ENCODE data around the gene CTDSP2.
"Not testable (repeated sequence)": the region's sequence is repeated elsewhere in the genome, so short reads cannot be mapped to it uniquely, and the experiment has no call there.

Gene CTDSP2

DNA sequence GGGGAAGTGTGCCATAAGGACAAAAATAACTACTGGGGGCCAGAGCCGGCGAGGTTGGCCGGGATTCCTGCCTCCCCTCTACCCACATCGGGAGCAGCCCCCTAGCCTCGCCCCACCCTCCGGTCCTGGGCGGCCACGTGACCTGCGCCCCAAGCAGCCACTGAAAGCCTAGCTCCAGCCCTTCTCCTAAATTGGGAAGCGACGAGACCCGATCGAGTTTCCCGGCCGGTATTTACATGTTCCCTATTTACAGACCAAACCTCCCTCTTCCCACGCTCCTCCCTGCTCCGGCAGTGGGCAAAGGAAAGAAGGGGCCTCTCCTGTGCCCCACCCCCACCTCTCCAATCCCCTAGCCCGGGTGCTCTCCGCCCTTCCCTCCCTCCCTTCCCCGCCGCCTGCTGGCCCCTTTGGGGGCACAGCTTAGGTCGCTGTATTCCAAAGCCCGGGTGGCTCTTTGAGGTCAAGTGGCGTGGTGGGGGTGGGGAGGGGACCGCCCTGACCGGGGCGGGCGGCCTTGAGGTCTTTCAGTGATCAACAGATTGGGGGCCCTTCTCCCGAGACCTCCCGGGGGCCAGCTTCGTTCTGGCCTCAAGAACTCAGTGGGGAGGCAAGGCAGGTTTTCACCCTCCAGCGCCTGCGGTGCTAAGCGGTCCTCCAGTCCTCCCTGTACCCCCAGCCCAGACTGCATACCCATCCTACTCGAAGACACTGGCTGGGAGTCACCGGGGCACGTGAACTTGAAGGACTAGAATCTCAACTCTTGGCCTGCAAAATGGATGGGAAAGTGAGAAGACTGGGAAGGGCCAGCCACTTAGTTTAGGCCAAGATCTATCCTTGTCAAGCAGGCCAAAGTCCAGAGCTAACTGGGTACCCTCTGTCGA, 6.3 kb upstream of the CTDSP2 start:
- DNase-seq (ENCODE audit: low read depth) = no peak

DNA sequence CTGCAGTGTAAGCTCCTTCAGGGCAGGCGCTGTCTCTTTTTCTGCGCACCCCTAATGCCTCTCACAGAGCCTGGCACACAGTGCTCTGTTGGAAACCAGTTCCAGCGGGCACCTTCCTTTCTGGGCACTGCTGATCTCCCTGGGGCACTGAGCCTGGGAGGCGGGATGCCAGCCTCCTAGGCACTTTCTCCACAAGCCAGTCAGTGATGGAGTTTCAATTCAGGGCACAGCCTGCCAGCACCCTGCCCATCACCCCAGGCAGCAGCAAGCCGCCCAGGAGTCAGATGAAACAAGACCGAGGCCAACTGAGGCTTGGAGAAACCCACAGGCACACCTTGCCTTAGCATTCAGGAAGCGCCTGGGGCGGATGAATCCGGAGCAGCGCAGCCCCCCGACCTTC, 5.7 kb upstream of the CTDSP2 start:
- DNase-seq (ENCODE audit: low read depth) = no peak

DNA sequence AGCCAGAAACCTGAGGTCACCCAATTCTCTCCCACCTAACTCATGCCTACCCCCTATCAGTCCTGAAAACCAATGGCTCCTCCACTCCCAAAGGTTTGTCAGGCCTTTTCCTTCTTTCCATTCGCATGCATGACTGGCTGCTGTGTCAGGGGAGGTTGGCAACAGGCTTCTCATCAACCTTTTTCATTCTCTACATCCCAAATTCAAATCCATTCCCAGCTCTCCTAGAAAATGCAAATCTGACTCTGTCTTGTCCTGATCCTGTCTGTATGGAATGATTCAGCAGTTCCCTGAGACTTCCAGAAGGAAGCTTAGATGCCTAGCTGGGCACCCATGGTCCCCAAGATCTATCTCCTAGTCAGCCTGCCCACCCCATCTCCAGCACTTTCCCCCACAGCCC, 5.0 kb upstream of the CTDSP2 start:
- DNase-seq (ENCODE audit: low read depth) = no peak

DNA sequence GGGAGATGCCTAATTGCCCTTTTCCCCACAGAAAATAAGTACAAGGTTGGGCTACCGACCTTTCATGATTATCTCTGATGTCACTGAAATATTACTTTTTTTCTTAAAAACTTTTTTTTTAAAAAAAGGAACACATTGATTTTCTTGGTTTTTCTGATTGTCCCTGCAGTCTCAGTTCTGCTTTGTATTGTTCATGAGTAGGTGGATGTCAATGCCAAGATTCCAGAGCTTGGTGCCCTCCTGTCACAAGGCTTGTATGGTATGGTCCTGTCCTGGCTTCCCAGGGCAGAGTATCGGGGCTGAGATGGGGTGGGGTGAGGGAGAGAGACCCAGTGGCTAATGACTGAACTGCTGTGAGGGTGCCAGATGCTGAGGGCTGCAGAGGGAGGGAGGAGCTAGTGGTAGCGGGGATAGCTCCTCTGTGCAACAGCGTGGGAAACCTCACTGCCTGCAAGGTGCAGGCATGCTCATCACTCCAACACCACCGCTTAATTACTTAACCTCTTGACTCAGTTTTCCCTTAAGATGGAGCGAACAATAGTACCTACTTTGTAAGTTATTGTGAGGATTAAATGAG, 4.4 kb upstream of the CTDSP2 start:
- DNase-seq (ENCODE audit: low read depth) = no peak

DNA sequence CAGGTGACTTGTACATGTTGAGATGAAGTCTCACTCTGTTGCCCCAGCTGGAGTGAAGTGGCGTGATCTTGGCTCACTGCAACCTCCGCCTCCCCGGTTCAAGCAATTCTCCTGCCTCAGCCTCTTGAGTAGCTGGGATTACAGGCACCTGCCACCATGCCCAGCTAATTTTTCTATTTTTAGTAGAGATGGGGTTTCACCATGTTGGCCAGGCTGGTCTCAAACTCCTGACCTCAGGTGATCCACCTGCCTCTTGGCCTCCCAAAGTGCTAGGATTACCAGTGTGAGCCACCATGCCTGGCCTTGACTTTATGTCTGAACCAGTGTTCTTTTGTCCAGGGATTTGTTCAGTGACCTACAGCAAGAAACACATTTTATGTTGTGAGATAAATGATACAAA, 2.9 kb upstream of the CTDSP2 start:
- DNase-seq (ENCODE audit: low read depth) = not testable (repeated sequence)

DNA sequence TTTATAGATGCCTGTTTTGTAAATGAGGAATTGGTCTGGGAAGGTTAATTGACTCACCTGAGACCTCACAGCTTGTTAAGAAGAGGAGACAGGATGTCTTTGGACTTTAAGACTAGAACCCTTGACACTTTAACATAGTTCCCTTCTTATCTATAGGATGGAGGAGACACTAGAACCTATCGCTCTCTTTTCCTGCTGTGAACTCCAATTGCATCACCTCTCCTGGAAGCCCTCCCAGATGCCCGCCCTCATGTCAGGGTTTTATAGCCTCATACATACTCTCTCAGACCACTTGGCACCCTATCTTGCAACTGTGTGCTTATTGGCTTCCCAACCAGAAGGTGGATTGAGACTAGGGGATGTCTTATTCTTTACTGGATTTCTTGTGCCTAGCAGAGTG, 2.5 kb upstream of the CTDSP2 start:
- DNase-seq (ENCODE audit: low read depth) = no peak

DNA sequence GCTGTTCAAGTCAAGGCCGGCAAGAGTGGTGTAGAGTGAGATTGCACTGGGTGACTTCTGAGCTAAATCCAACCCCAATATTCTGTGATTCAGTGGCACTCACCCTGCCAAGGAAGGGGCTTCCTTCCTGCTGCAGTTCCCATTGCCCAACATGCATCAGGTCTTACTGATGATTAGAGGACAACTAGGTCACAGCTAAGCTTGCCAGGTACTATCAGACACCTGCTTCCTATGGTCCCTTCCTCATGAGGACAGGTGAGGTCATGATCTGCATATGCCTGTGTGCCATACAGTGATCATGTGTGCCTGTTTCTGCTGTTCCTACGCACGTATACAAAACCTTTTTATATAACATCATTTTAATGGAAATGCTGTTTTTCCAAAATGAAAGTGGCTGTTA, 1.7 kb upstream of the CTDSP2 start:
- DNase-seq (ENCODE audit: low read depth) = no peak

DNA sequence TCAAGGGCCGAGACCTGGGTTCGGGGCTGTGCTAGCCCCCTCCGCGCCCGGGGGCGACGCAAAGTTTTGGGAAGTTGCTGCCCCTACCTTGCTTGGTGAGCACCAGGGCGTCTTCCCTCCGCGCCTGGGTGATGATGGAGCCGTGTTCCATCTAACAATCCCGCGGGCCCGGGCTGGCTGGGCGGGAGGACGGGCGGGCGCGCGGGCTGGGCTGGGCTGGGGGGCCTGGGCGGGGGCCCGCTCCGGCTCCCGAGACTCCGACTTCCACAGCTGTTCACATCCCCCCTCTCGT, 298 bp downstream of the CTDSP2 start:
- DNase-seq (ENCODE audit: low read depth) = no peak

DNA sequence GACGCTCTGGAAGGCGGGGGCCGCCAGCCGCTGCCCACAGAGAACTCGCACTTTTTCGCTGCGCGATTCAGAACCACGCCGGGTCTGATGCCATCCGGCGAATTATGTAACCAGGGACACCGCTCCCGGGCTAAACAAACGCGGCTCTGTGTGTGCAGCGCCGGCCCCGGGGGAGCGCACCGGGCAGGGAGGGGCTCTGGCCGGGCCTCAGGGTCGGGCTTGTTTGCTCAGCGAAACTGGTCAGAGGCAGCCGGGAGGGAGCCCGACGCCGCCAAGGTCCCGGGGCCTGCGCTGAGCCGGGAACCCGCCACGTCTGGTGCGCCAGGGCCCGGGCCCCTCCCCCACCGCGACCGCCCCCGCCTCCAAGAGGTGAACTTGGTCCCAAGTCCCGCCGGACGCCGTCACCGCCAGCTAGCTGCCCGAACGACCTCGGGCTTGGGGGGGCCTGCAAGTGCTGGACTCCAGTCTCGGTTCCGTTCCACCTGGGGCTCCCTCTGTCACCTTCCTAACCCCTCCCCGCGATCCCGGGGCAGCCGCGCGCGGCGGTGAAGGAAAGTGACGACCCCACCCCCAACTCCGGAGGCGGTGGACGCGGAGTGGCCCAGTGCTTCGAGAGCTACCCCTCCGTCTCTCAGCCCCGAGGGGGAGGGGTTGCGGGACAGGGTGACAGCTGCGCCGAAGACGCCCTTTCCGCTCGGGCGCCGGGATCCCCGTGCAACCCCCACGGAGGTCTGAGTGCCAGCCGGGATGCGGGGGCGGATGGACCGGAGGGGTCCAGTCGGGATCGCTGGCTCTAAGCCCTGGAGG, 848 bp downstream of the CTDSP2 start:
- DNase-seq (ENCODE audit: low read depth) = peak; percentile 39

DNA sequence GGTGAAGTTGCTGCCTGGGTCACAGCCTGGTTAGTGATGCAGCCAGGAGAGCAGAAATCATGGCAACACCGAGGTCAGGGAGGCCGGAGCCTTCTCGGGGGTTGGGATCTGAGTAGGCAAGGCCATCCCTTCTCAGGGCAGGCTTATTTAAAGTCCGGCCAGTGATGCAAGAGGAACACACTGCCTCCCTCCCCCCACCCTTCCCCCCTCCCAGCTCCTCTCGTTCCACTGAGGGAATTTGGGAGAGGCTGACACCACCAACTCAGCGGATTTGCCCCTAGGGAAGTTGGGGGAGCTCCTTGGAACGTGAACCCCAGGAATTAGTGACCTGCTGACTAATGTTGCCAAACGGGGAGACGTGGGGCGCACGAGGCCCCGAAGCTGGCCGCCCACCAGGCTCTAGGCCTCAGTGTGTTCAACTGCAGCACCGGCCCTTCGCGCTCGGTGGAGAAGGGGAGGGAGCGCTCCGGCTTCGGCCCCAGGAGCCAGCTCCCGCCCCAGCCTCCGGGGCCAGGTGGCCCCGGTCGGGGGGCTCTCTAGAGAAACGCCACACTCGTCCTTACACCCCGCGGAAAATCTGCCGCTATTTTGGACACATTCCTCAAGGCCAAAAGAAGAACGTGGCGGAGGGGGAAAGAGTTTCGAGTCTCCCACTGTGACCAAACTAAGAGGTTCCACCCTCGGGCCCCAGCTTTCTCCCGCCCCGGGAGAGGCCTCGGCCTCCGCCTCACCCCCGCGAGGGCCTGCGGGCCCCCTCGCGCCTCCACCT, 1.6 kb downstream of the CTDSP2 start:
- no peak for DNase-seq (ENCODE audit: low read depth)

DNA sequence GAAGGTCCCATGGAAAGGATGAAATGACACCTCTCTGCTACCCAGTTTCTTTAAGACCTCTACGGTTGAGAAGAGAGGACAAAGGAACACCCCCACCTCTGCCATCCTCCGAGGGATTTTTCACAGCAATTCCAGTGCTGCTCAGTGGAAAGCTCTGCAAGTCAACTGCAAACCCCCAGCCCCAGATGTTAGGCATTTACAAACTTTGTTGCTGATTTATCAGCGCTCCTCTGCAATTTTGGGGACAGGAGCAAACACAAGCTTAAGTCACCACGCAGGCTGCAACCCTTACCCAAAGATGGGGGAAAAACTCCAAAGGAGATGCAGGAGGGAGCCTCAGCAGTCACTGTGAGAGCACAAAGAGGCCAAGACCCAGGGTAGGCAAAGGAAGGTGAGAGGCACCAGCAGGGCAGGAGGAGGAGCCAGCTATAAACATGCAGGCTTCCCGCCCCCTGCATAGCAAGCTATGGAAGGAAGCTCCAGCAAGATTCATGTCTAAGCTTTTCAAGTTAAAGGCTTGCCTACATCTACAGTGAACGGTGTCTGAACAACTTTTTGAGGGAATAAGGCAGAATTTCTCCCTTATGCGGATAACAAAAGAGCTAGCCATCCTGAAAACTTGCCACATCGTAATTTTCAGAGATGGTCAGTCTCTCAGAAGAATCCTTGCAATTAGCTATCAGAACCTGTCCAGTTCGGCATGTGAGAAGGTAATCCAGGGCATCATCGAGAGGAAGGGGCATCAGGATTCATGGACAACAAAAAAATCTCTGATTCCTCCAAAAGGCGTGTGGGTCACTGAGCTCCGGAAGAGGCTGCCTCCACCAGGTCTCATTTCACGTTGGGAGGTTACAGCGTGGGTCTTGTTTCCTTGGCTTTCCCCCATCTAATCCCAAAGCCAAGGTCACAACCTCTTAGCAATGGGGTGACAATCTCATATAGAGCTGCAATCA, 3.9 kb downstream of the CTDSP2 start:
- DNase-seq (ENCODE audit: low read depth) = no peak

DNA sequence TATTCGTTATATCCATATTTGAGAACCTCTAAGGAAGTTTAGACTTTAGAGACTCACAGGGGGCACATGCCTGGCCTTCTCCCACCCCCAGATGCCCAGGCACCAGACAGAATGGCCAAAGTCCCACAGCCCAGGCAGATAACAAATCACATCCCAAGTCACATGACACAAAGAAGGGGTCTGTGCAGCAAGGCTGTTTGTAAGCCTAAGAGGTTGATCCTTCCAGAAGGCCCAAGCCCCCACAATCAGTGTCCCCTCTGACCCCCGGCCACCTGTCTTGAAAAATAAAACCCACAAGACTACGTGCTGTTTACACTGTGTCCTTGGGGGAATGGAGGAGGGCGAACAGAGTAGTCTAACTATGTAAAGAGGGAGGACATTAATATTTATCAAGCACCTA, 5.1 kb downstream of the CTDSP2 start:
- no peak for DNase-seq (ENCODE audit: low read depth)

DNA sequence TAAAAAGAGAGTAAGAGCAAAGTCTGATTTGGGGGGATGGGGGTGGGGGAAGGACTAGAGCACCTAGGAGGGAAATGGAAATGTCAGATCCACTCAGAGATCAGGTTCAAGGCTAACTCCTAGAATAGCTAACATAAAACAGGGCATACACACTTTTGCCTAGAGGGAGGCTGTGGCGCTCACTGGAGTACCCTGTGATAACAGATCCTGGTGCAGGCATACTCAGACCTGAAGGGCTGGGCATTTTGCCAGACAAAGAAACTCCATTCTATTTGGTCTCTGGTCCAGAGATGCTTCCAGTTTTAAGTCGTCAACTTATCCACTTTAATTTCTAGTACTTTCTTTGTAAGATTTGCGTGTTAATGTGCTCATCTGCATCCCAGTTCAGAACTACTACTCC, 5.8 kb downstream of the CTDSP2 start:
- no peak for DNase-seq (ENCODE audit: low read depth)

DNA sequence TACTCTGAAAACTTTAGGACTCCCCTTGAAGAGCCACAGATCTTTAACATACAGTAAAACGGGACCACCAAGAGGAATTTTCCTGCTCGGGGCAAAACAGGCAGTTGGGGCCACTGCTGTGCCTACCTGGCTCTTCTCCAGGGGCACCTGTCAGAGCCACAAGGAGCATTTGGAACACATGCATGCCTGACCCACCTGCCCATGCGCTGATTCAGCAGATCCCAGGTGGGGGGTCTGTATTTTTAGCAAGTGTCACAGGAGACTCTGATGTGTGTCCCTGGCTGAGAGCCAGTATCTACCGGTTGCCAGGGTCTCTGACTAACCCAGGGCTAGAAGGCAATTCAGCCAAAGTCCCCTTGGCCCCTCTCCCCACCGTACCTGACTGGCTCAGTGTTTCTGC, 6.5 kb downstream of the CTDSP2 start:
- no peak for DNase-seq (ENCODE audit: low read depth)

DNA sequence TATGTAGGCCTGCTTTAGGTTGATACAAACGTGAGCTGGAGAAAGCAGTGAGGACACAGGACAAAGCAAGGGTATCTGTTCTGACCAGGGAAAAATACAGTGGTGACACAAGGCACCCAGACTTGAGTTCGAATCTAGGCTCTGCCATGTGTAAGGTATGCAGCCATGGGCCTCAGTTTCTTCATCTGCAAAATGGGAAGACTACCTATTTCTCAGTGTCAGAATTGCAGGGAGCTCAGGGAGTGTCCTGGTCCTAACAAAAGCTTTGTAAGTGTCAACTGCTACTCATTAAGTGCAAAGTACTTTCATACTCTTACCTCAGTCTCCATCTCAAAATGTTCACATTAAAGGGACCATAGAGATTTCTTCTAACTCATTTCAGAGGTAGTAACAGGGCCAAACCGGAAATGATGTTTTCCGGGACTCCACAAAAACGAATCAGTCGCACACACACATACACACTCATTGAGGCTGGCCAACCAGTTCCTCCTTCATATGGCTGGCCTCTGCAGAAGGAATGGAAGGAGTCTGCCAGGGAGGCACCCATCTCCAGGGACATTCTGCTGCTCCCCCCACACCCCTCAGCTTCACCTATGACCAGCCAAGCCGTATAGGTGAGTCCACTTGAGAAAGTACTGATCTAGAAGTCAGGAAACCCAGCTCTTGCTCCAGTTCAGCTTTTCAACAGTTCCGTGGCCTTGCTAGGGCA, 7.8 kb downstream of the CTDSP2 start:
- no peak for DNase-seq (ENCODE audit: low read depth)

DNA sequence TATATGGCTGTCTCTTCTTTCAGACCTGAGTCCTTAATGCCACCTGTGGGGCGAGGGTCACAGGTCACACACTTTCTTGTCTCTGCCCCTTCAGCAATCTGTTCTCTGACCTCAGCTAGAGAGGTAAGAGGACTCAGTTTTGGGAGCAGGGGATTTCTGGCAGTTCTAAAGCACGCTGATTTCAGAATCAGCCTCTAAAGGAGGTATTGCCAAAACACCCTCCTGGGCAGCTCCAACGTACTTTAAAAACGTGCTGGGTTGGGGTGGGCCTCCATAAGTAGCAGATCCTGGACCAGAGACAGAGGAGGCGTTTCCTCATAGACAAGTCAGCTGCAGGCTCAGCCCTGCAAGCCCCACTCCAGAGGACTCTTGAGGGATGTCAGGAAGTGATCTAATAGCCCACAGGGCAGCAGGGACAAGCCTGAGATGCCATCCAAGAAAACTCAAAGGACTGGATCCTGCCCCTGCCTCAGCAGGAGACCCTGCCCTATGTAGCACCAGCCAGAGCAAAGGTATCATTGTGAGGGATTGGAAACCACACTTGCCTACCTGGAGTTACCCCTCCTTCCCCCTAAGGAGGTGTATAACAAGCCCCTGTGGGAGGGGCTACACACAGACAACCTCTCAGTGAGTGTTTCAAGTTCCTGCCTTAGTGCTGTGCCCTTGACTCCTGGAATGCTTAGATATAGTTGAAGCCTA, 8.5 kb downstream of the CTDSP2 start:
- no peak for DNase-seq (ENCODE audit: low read depth)

DNA sequence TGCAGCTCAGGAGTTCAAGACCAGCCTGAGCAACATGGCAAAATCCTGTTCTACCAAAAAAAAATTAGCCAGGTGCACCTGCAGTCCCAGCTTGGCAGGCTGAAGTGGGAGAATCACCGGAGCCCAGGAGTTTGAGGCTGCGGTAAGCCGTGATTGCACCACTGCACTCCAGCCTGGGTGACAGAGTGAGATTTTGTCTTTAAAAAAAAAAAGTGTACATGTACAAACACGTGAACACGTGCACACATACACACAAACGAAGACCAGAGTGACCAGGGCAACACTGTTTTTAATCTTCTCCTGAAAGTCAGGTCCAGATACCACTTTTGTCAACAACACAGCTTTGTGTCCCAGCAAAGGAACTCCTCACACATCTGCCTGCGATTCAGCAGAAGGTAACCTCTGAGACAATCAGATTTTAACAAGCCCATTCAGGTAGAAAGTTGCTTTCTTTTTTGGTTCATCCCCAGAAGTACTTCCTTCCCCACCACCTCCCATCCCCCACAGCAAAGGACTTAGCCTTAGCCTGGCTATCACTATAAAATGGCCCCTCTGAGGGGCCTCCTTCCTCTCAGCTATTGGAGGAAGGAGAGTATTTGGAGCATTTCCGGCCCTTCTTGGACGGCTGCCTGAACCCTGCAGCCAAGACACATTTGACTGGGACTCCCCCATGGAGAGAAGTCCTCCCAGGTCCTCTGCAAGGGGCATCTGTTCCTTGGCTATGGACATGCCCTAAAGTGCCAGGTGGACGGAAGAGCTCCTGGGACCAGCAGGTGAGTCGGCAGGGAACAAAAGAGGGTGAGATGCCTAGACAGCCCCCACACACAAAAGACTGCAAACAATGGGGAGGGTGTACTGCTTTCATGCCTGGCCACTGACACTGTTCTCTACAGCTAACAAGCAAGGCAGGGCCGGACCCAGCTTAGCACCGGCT, 9.8 kb downstream of the CTDSP2 start:
- DNase-seq (ENCODE audit: low read depth) = no peak

DNA sequence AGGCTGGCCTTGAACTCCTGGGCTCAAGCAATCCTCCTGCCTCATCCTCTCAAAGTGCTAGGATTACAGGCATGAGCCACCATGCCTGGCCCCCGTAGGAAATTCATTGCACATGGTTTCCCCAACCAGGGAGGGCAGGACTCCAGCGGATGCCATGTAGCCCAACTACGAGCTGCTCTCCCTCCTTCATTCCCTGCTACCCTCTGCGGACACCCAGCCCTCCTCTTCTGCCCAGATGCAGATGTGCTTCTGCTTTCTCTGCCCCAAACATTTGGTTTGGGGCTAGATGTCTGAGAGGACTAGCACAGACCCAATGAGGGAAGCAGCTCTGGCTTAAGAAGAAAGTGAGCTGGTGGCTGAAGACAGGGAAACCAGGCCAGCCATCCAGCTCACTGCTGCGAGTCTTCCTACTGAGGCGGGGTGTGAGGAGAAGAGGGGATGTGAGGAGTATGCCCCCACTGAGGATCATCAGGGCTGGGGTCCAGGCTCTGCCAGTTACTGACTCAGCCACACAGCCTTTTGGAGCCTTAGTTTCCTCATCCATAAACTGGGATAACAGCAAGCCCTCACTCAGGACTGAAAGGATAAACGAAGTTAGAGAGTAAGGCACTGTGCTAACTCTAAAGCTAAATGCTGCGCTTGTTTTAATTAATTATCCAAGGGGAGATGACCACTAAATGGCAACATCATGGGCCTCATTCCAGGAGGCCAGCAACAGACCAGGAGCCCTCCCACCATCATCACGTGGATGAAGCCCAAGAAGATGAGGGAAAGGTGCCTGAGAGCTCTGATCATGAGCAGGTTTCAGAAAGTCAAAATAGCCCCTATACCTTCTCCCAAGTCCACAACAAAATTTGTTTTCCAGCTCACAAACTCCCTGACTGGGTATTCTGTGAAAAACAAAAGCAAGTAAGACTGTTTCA, 10.9 kb downstream of the CTDSP2 start:
- DNase-seq (ENCODE audit: low read depth) = no peak

Measured in activated T-cell treated with anti-CD3 and anti-CD28 coated beads for 1 hour (primary cell).